IMR-90 (cell line): ENCODE measurements around the gene IFI30. TPM values are rescaled to one million over a fixed set of nuclear protein-coding genes. Genes with fewer than 3 reads are reported as not detected.

Source experiments
- ATAC-seq: fragments of 200-7000 bp; cut with Tn5 transposase; 2 replicates; pipeline ENCODE4 v1.9.1; 2020; ENCODE audit warnings: low read depth, mild to moderate bottlenecking, moderate library complexity
- BruUV-seq: library from RNA; stranded (reverse); fragments of 400-500 nt; replicated peaks from 2 replicates; lab custom pipeline; 2021; lab: Mats Ljungman, UMichigan
- CTCF ChIA-PET: fragments of 300-600 bp; formaldehyde crosslinking; extraction: SDS; loops from one replicate; lab custom pipeline; 2021; ENCODE audit warnings: antibody characterized with exemption; lab: Yijun Ruan, JAX
- POLR2A ChIA-PET: fragments of 300-600 bp; sonication (Branson Sonifier 250); formaldehyde crosslinking; loops from one replicate; lab custom pipeline; 2022; ENCODE audit warnings: antibody characterized with exemption; ENCODE audit not compliant: unreplicated experiment; lab: Charles Lee
- DNase-seq: peaks from one replicate; pipeline ENCODE4 v3.0.0; 2013
- H2AFZ ChIP-seq: replicated peaks from 2 replicates; pipeline ENCODE3; 2013; ENCODE audit warnings: low read length, mild to moderate bottlenecking; ENCODE audit not compliant: poor library complexity
- H2AK5ac ChIP-seq: 2 replicates; pipeline ENCODE4 v1.6.1; 2013; ENCODE audit warnings: low read depth, low read length, inconsistent platforms
- H2AK9ac ChIP-seq: replicated peaks from 2 replicates; pipeline ENCODE3; 2013; ENCODE audit warnings: mild to moderate bottlenecking, low read depth, low read length, moderate library complexity; ENCODE audit not compliant: poor library complexity
- H2BK120ac ChIP-seq: 2 replicates; pipeline ENCODE4 v1.6.1; 2013; ENCODE audit warnings: low read depth, low read length, inconsistent platforms
- H2BK15ac ChIP-seq: 3 replicates; pipeline ENCODE4 v1.6.1; 2013; ENCODE audit warnings: low read depth, low read length, inconsistent platforms
- H2BK20ac ChIP-seq: 2 replicates; pipeline ENCODE4 v1.6.1; 2013; ENCODE audit warnings: low read depth, mild to moderate bottlenecking, inconsistent platforms, low read length, moderate library complexity
- H2BK5ac ChIP-seq: 2 replicates; pipeline ENCODE4 v1.6.1; 2013; ENCODE audit warnings: mild to moderate bottlenecking, low read depth, low read length, inconsistent platforms; ENCODE audit not compliant: poor library complexity, severe bottlenecking
- H3K14ac ChIP-seq: replicated peaks from 2 replicates; pipeline ENCODE4 v1.6.1; 2013; ENCODE audit warnings: low read depth, low read length, inconsistent platforms
- H3K18ac ChIP-seq: 2 replicates; pipeline ENCODE4 v1.6.1; 2013; ENCODE audit warnings: low read depth, low read length, control low read depth
- H3K23ac ChIP-seq: 2 replicates; pipeline ENCODE4 v1.6.1; 2013; ENCODE audit warnings: low read depth, low read length, inconsistent platforms
- H3K27ac ChIP-seq: 2 replicates; pipeline ENCODE4 v1.5.1; 2013; ENCODE audit warnings: mild to moderate bottlenecking, control low read depth, low read length; ENCODE audit not compliant: insufficient read depth
- H3K27me3 ChIP-seq: 2 replicates; pipeline ENCODE4 v1.6.1; 2013; ENCODE audit warnings: low read length; ENCODE audit not compliant: control insufficient read depth, insufficient read depth
- H3K36me3 ChIP-seq: 2 replicates; pipeline ENCODE4 v1.6.1; 2013; ENCODE audit warnings: low read length, mixed read lengths; ENCODE audit not compliant: control insufficient read depth, insufficient read depth
- H3K4ac ChIP-seq: 2 replicates; pipeline ENCODE4 v1.6.1; 2013; ENCODE audit warnings: low read depth, low read length, inconsistent platforms
- H3K4me1 ChIP-seq: 2 replicates; pipeline ENCODE4 v1.6.1; 2013; ENCODE audit warnings: low read length, mixed read lengths; ENCODE audit not compliant: control insufficient read depth, insufficient read depth
- H3K4me2 ChIP-seq: 2 replicates; pipeline ENCODE4 v1.6.1; 2013; ENCODE audit warnings: low read depth, mild to moderate bottlenecking, control low read depth, low read length, moderate library complexity
- H3K4me3 ChIP-seq: 2 replicates; pipeline ENCODE4 v1.5.1; 2013; ENCODE audit warnings: low read depth, mild to moderate bottlenecking, control low read depth, low read length, moderate library complexity; ENCODE audit not compliant: insufficient read depth
- H3K56ac ChIP-seq: 2 replicates; pipeline ENCODE4 v1.6.1; 2013; ENCODE audit warnings: low read length, inconsistent platforms; ENCODE audit not compliant: insufficient read depth; ENCODE audit errors: extremely low read depth
- H3K79me1 ChIP-seq, 2 experiments: 2 replicates each; pipeline ENCODE4 v1.6.1; 2013; ENCODE audit warnings: low read length in 2 of 2, inconsistent platforms in 1 of 2, low read depth in 1 of 2
- H3K9ac ChIP-seq: 2 replicates; pipeline ENCODE4 v1.6.1; 2013; ENCODE audit warnings: low read depth, low read length, control low read depth
- H3K9me1 ChIP-seq: 2 replicates; pipeline ENCODE4 v1.6.1; 2013; ENCODE audit warnings: low read length, inconsistent platforms; ENCODE audit not compliant: insufficient read depth
- H3K9me3 ChIP-seq: 2 replicates; pipeline ENCODE4 v1.6.1; 2013; ENCODE audit warnings: low read length; ENCODE audit not compliant: control insufficient read depth, insufficient read depth
- H4K20me1 ChIP-seq: 2 replicates; pipeline ENCODE4 v1.6.1; 2013; ENCODE audit warnings: low read length, inconsistent platforms; ENCODE audit not compliant: insufficient read depth
- H4K5ac ChIP-seq: 2 replicates; pipeline ENCODE4 v1.6.1; 2013; ENCODE audit warnings: mild to moderate bottlenecking, low read depth, low read length, control low read depth
- H4K8ac ChIP-seq, 2 experiments: 2 replicates each; pipeline ENCODE4 v1.6.1; 2013; ENCODE audit warnings: low read depth in 2 of 2, low read length in 2 of 2, control low read depth in 1 of 2, inconsistent platforms in 1 of 2
- H4K91ac ChIP-seq: 2 replicates; pipeline ENCODE4 v1.6.1; 2013; ENCODE audit warnings: low read depth, low read length, inconsistent platforms; ENCODE audit not compliant: insufficient read depth
- BHLHE40 ChIP-seq: fragments of 150-350 bp; IDR thresholded peaks from 2 replicates; pipeline ENCODE4 v1.6.1; 2016; ENCODE audit warnings: mild to moderate bottlenecking, low read depth, low read length
- CHD1 ChIP-seq: IDR thresholded peaks from 2 replicates; pipeline ENCODE4 v1.6.1; 2012; ENCODE audit warnings: low read depth, low read length, improper control_type of control experiment
- ELK1 ChIP-seq: fragments of 150-350 bp; IDR thresholded peaks from 2 replicates; pipeline ENCODE4 v1.6.1; 2016; ENCODE audit warnings: low read depth, mild to moderate bottlenecking, low read length, moderate library complexity, borderline replicate concordance
- NFE2L2 ChIP-seq: fragments of 150-350 bp; IDR thresholded peaks from 2 replicates; pipeline ENCODE4 v1.6.1; 2016; ENCODE audit warnings: low read depth, mild to moderate bottlenecking, low read length
- POLR2A ChIP-seq: IDR thresholded peaks from 2 replicates; pipeline ENCODE4 v1.6.1; 2012; ENCODE audit warnings: mild to moderate bottlenecking, low read depth, low read length
- RAD21 ChIP-seq: IDR thresholded peaks from 2 replicates; pipeline ENCODE4 v1.6.1; 2012; ENCODE audit warnings: low read length, improper control_type of control experiment
- RCOR1 ChIP-seq: IDR thresholded peaks from 2 replicates; pipeline ENCODE4 v1.6.1; 2012; ENCODE audit warnings: mild to moderate bottlenecking, low read length, improper control_type of control experiment; ENCODE audit not compliant: insufficient replicate concordance
- RFX5 ChIP-seq: IDR thresholded peaks from 2 replicates; pipeline ENCODE4 v1.8.0; 2012; ENCODE audit warnings: low read depth, mild to moderate bottlenecking, low read length, moderate library complexity
- SMC3 ChIP-seq: fragments of 150-350 bp; IDR thresholded peaks from 2 replicates; pipeline ENCODE4 v1.6.1; 2016; ENCODE audit warnings: low read depth, mild to moderate bottlenecking, antibody characterized with exemption, low read length, moderate library complexity
- WGBS, 2 experiments: methylation state at CpG; one replicate each; pipeline versions ENCODE4 v1.1.5 to v1.1.7; 2013; ENCODE audit warnings: missing lambda C conversion rate in 2 of 2; ENCODE audit not compliant: insufficient read length in 1 of 2; ENCODE audit errors: extremely low coverage in 2 of 2; 5-methylcytosine and 5-hydroxymethylcytosine counted together
- dilution Hi-C: fragments of 300-500 bp; cut with HindIII; formaldehyde crosslinking; loops from one replicate; pipeline ENCODE4 v1.14.3; 2018; ENCODE audit warnings: low sequenced_read_pairs; ENCODE audit not compliant: unreplicated experiment
- in situ Hi-C: fragments of 300-500 bp; cut with MboI; formaldehyde crosslinking; loops from 3 replicates; pipeline ENCODE4 v1.14.3; 2019; ENCODE audit warnings: low sequenced_read_pairs, inconsistent platforms, mixed read lengths
- intact Hi-C: fragments of 100-400 bp; cut with micrococcal nuclease; formaldehyde crosslinking; loops from 2 replicates; pipeline ENCODE4 v1.10.0; 2022
- polyA plus RNA-seq, 3 experiments: library from polyadenylated mRNA; depleted of rRNA; stranded (reverse); fragments of >200 nt; gene quantifications; 2 replicates each; pipeline ENCODE4 v1.2.3, GENCODE V29; 2012; ENCODE audit warnings: low replicate concordance in 1 of 3
- total RNA-seq: library from RNA; depleted of rRNA; stranded (reverse); fragments of >200 nt; gene quantifications from 2 replicates; pipeline ENCODE4 v1.2.3, GENCODE V29; 2012

IFI30 gene
- total and polyA plus RNA-seq, 2 of the 4 experiments (the other 2 are of a cell fraction): 2.3 TPM

- Histone ChIP-seq H2AK5ac (no peak overlapping the region), H2BK5ac (no peak overlapping the region), H3K14ac (no peak overlapping the region), H2BK15ac (no peak overlapping the region), H2BK120ac (no peak overlapping the region), H3K9me3 (no peaks in the 10 kb centered on the region), H3K56ac (no peak overlapping the region), H4K91ac (no peak overlapping the region), H3K4me2 (no peak overlapping the region), H2AFZ (no peak overlapping the region), H2BK20ac (no peak overlapping the region), H3K4ac (no peak overlapping the region), H3K27ac (no peak overlapping the region), H4K8ac (no peak overlapping the region), H3K79me1 (peaks cover 10 to 18% of the 10 kb centered on the region in 2 experiments; a peak in 3 of 4 replicates), H4K5ac (no peak overlapping the region), H3K9ac (no peak overlapping the region), H2AK9ac (no peak overlapping the region), H3K27me3 (no peaks in the 10 kb centered on the region), H3K36me3 (peaks cover 24% of the 10 kb centered on the region), H3K23ac (no peak overlapping the region), H3K18ac (no peak overlapping the region), H4K20me1 (peaks cover 14% of the 10 kb centered on the region), H3K4me3 (no peak overlapping the region), H3K4me1 (peaks cover 10% of the 10 kb centered on the region), H3K9me1 (peaks cover 9% of the 10 kb centered on the region)
- ATAC-seq: no peak
- BruUV-seq: no TSS peak
- intact Hi-C loops: no loop called here
- dilution Hi-C loops: no loop called here
- no peak for DNase-seq
- ChIA-PET POLR2A (no interaction called here), CTCF (no interaction called here)
- in situ Hi-C loops: no loop called here
- WGBS, 2 experiments: 100% methylated on average over 6 of the region's 16 CpGs; no CpG with 5 or more reads in 1 of the 2 experiments
- no peak for TF ChIP-seq RFX5
- TF ChIP-seq NFE2L2: no peak
- TF ChIP-seq RCOR1: no peak
- no peak for TF ChIP-seq BHLHE40
- TF ChIP-seq CHD1: no peak
- no peak for TF ChIP-seq ELK1
- TF ChIP-seq RAD21: no peak
- TF ChIP-seq POLR2A: no peak
- TF ChIP-seq SMC3: no peak
These were observed 24.0 kb upstream of the IFI30 start for GRCh38 chr19:18149596-18149975.
